Caki2 (cell line): ENCODE data around the gene RPUSD4. TPM values are rescaled to one million over a fixed set of nuclear protein-coding genes. Genes with fewer than 3 reads are reported as not detected.
"Not testable (repeated sequence)": the region's sequence is repeated elsewhere in the genome, so short reads cannot be mapped to it uniquely, and the experiment has no call there.

Experiments used
- DNase-seq: peaks from one replicate; pipeline ENCODE4 v3.0.0-alpha.2; 2015; ENCODE audit warnings: low read depth
- in situ Hi-C: cut with HindIII; loops from 2 replicates; pipeline ENCODE4 v1.10.0; 2016; ENCODE audit warnings: low sequenced_read_pairs, low pct_unique_long_range_greater_than_20kb, mixed read lengths
- total RNA-seq: library from RNA; depleted of rRNA; stranded (reverse); fragments of >200 nt; shearing (Covaris generic); gene quantifications from 2 replicates; pipeline ENCODE4 v1.2.3, GENCODE V29; 2014; ENCODE audit warnings: low replicate concordance; rRNA removed

The RPUSD4 gene, protein sequence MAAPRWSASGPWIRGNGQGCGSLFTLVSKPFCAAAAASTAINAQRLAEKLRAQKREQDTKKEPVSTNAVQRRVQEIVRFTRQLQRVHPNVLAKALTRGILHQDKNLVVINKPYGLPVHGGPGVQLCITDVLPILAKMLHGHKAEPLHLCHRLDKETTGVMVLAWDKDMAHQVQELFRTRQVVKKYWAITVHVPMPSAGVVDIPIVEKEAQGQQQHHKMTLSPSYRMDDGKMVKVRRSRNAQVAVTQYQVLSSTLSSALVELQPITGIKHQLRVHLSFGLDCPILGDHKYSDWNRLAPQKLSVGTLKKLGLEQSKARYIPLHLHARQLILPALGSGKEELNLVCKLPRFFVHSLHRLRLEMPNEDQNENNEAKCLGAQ
- 9.2 and 11.7 TPM in 2 replicates for total RNA-seq

DNA sequence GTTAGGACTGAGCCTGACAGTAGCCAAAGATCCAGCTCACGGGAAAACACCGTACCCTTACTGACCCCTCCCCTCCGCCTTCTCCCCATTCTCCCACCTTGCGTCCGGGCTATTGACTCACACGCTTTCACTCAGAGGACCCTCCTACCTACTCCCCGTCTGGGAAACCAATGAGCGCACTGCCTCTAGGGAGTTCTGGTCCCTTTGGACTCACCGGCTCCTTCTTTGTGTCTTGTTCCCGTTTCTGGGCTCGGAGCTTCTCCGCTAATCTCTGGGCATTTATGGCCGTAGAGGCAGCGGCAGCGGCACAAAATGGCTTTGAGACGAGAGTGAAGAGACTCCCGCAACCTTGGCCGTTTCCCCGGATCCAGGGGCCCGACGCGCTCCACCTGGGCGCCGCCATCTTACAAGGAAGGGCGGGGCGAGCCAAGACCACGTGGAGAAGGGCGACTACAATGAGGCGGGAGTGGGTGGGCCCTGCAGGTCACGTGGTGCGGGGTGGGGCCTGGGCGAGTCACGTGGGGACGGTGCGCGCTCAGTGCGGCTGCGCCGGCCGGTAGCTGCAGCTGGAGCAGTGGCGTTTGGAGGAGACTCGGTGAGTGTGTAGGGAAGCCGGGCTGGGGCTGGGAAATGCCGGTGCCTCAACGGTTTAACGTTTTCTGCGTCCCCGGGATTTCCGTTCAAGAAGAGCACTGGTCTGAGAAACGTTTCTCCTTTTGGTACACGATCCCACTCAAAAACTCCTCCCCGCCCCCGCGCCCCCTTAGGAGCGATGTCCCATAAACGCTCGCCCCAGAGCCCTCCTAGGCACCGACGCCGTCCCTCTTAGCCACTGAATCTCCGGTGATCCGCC lies at the start of gene RPUSD4, which contains the start of gene FAM118B:
Gene RPUSD4 (minus strand): TSS at position 415 of the 853 bp plus-strand sequence. CDS start 12 bp downstream, at position 403.
Gene FAM118B (plus strand): TSS at position 547 of the 853 bp plus-strand sequence. CDS start 23,220 bp downstream, outside the sequence.
- in situ Hi-C loops, result no loop called here
- DNase-seq, result peak; percentile 75

DNA sequence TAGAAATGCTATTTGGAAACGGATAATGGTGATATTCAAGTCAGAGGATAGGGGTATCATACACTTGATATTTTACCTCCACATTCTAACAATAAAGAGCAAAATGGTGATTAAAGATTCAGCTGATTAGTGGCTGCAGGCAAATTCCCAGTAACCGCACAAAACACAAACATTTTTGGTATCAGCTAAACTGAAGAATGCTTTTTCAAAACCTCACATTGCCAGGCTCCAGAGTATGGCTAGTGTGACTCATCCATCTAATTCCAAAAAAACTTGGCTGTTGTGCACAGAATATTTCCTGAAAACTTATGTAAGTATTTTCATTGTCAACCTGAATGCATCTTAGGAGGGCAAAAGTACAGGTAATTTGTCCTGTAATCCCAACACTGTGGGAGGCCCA lies 46.3 kb upstream of the RPUSD4 start:
- in situ Hi-C loops, result no loop called here
- DNase-seq, result no peak

DNA sequence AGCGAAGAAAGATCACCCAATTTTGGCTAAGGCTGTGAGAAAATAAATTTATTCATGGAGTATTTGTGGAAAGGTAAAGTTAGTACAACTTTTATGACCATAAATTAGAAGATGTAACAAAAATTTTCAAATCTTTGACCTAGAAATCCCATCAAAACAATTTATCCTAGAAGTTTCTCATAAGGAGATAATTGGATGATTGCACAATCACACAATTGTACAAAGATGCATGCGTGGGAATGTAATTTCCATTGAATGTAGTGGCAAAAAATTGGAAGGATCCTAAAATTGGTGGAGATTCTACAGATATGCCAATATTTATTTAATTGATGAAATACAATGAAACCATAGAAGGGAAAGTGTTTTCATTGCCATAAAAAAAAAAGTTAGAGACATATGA lies 45.7 kb upstream of the RPUSD4 start:
- in situ Hi-C loops, result no loop called here
- DNase-seq, result no peak

DNA sequence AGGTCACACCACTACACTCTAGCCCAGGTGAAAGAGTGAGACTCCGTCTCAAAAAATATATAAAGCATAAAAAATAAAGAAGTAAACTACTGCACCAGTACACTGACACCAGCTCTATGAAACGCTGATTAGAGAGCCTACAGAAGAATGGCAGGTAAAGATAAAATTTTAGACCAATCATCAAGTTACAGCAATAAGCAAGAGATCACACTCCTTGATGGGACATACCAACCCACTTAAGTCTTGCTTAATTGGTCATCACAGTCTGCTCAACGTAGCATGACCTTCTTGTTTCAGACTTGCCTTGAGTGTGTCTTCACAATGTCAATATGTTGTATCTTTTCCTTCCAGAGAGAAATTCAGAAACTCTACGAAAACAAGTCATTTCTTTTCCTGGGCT lies 44.8 kb upstream of the RPUSD4 start:
- DNase-seq, result no peak
- in situ Hi-C loops, result no loop called here

DNA sequence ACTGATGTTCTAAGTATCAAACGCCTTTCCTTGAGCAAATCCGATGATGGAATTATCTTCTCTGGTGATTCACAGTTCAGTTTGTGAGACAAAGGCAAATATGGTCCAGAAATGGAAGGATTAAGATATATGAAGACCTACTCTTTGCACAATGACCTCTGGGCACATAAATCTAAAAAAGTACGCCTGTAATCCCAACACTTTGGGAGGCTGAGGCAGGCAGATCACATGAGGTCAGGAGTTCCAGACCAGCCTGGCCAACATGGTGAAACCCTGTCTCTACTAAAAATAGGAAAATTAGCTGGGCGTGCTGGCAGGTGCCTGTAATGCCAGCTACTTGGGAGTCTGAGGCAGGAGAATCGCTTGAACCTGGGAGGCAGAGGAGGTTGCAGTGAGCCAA lies 44.1 kb upstream of the RPUSD4 start:
- DNase-seq, in situ Hi-C loops: not testable (repeated sequence)

DNA sequence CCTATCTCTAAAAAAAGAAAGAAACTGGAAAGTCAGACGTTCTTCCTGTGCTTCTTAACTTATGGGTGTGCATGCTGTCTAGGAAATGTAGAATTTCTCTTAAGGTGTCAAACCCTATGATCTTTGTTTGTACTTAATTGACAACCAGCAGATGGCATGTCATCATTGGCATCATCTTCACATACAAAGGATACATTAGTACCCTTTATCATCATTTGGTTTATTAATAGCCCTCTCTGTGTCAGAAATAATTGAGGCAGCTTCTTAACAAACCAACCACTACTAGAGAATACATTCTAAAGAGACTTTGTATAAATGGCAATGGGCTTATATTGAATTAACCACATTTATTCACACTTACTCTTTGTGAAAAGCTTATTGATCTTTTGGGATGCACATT lies 43.4 kb upstream of the RPUSD4 start:
- no peak for DNase-seq
- in situ Hi-C loops, result no loop called here

DNA sequence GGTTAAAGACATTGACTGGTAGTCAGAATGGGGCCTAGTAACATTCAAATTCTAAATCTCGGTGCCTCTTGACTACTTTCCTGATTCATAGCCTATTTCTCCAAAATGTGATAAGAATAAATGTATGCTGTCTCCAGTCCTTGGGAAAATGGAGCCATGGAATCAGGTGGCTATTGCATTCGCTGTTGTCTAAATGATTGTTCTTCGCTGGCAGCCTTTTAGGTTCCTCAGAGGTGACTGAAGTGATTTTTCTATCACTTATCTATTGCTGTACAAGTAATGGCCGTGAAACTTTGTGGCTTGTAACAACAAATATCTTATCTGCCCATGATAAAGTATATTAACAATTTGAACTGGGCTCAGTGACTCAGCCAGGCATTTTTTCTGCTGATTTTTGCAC lies 41.8 kb upstream of the RPUSD4 start:
- no peak for DNase-seq
- in situ Hi-C loops, result no loop called here

DNA sequence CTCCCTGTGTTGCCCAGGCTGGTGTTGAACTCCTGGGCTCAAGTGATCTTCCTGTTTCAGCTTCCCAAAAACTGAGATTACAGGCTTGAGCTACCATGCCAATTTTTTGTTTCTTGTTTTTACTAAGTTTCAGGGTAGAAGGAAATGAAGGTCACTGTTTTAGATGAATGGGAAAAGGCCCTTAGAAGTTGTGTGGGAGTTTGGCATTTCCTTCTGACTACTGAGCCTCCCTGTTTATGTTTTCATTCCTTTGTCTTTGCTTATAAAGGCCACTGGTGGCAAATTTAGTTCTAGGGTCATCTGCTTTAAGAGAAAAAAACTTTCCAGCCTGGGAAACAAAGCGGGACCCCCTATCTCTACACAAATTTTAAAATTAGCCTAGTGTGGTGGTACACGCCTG lies 35.2 kb upstream of the RPUSD4 start:
- no peak for DNase-seq
- in situ Hi-C loops, result no loop called here

DNA sequence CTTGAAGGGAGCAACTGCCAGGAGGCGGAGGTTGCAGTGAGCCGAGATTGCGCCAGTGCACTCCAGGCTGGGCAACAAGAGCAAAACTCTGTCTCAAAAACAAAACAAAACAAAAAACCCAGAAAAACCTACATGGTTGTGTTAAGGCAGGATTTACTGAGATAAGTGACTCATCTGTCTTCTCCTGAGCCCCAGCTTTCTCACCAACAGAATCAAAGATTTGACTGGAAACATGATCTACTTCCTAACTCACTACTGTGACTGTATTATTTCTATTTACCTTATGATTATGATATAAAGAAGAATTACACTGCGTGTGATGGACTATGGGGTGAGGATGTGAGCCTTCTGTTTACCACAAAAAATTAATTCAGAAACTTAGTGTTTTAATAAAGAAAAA lies 21.9 kb upstream of the RPUSD4 start:
- DNase-seq, result no peak
- in situ Hi-C loops, result no loop called here

DNA sequence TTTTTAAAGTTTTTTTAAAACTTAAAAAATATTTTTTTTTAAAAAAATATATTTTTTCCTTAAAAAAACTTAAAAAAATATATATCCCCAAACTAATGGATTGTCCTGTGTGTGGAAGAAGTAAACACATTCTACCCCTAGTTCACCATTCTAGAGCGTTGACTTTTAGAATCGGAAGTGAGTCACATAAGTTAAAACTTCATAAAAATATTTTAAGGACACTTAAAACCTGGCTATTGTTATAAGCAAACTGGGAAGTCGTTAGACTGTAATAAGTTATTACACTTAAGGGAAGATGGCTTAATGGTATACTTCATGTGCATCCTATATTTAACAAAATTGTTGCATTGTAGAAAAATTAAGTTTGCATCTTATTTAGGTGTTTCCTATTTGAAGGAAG lies 21.2 kb upstream of the RPUSD4 start:
- no peak for DNase-seq

DNA sequence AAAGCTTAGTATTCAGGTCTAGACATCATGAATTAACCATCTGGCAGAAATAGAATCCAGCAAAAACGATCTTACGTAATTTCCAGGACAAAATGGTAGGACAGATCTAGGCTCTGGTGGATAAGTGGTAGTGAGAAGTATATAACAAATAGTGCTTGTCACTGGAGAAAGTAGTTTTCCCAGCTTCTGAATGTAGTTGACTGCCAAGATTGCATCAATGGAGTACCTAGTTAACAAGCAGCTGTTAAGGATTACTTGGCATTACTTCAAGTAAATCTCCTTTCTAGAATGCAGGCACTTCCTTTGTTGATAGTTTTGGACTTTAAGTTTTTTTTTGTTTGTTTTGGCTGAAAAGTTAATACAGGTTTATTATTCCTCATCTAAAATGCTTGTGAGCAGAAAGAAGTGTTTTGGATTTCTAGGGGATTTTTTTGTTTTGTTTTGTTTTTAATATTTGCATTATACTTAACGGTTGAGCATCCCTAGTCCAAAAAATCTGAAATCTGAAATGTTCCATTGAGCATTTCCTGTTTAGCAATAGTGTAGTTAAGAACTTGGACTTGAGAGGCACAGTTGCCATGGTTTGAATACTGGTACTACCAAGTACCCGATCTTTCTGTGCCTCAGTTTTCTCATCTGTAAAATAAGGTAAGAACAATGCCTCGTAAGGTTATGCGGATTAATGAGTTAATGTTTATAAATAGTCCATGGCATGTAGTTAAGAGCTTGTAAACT lies 20.4 kb upstream of the RPUSD4 start:
- in situ Hi-C loops, result no loop called here
- DNase-seq, result no peak

More for the DNA sequence above, 21.2 kb upstream of the RPUSD4 start:
- in situ Hi-C loops, result no loop called here

DNA sequence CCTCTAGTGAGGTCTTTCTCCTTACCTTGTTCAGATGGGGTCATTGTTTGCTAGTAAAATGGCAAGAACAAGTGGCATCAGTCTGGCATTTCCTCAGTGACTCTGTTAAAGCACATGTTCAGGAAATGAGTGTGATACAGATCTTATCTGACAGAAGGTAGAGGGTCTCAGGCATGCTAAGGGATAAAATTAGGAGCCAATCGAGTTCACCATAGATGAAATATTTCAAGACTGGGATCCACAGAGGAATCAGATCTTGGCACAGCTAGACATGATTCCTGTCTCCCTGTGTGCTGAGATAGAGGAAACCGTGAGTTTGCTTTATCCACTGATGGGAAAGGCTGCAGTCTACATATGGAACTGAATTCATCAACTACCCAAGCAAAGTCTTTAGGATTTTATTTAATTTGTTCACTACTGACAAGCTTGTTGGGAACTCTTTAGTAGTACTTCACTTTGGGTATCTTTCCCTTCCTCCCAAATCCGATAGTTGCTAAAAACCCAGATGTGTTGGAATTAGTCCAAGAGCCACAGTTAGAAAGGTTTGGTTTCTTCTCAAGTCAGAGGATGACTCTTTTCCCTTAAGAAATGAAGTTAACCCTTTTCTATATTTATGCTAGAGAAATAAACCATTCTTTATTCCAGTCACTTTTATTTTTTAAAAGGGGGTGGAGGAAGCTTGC lies 18.5 kb upstream of the RPUSD4 start:
- DNase-seq, result no peak

DNA sequence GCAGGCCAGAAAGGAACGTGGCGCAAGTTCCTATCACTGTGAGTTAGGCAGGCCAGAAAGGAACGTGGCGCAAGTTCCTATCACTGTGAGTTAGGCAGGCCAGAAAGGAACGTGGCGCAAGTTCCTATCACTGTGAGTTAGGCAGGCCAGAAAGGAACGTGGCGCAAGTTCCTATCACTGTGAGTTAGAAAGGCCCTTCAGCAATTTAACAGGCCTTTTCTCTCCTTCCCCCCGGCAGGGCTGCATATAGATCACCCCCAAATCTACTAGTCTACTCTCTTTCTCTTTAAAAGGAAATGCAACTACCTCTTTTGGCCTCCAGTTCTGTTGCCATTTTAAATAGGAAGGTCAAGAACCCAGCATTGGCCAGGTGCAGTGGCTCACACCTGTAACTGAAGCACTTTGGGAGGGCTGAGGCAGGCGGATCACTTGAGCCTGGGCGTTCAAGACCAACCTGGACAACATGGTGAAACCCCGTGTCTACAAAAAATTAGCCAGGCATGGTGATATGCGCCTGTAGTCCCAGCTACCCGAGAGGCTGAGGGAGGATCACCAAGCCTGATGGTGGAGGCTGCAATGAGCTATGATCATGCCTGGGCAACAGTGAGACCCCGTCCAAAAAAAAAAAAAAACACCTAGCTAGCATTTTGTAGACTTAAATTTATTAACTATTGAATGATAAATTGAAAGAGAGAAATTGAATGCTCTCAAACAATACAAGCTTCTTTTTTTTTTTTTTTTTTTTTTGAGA lies 15.1 kb upstream of the RPUSD4 start:
- DNase-seq, result no peak
- in situ Hi-C loops, result no loop called here

More for the DNA sequence above, 18.5 kb upstream of the RPUSD4 start:
- in situ Hi-C loops, result no loop called here

DNA sequence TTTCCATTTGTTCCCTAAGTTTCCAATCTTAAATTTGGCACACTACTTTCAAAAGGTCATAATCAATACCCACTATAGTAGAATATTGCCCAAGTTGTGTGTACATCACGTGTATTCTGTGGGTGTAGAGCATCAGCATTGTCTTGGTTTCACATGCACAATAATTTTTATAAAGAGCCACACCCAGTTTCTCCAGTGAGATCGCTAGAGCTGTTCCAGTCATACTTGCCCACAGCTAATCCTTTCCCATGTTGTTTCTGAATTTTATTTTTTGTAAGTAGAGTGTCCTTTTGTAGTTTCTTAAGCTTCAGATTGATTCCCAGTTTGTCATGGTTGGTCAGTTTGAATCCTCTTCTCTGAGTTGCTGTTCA lies 13.8 kb upstream of the RPUSD4 start:
- DNase-seq, result no peak
- in situ Hi-C loops, result no loop called here

DNA sequence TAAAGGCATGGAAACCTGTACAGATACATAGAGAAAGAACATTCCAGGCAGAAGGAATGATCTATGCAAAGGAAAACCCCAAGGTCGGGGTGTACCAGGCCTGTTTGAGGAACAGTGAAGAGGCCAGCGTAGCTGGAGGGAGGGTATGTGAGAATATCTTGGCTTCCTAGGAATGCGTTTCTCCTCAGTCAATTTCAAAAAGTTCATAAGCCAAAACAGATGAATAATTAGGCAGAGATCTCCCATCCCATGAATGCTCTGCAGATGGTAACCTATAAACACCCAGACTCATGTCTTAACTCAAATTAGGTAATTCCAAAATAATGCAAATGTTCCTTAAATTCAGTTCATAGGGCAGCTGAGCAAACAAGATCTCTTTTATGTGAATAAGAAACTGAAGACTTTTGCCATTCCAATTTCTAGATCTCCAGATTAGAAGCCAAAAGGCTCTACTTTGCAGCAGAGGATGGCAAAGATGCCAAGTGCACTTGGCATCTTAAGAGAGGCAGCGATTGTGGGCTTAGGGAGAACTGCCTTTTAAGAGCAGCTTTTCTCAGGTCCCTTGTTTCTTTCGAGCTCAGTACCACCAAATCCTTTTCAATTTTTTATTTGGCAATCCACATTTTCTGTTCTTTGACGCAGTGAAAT lies 13.3 kb upstream of the RPUSD4 start:
- DNase-seq, result no peak
- in situ Hi-C loops, result no loop called here

DNA sequence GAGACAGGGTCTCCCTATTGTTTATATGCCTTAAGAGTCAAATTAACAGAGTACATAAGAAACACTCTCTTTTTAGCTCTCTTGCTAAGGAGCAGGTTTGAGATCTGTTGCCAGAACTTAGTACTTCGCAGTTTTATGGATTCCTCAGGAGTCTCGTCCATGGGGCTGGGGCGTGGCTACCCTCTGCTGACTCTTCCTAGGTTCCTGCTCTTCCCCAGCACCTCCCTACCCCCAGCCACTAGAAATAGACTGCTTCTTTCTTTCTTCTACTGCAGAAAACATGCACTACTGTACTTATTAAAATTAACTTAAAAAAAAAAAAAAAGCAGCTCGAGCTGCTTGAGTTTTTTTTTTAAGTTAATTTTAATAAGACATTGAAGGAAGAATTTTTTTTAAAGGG lies 8.1 kb upstream of the RPUSD4 start:
- in situ Hi-C loops, result no loop called here
- DNase-seq, result no peak

DNA sequence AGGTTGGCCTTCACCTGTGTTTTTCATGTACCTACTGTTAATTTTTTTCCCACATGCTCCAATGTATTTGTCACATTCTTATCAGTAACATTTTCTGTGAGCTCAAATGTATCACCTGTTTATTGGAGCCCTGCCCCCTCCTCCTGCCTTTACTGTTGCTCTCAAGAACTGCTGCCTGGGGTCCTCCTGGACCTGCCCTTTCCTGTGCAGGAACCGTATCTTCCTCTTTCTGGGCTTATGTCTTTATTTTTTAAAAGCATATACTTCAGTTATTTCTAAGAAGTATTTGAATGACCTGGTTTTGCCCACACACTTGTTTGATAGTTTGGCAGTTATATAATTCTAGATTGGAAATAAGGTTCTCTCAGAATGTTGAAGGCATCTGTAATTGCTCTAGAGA lies 6.0 kb upstream of the RPUSD4 start:
- DNase-seq, result no peak
- in situ Hi-C loops, result no loop called here
